ENCODE data around the gene DNM3. TPM values are rescaled to one million over a fixed set of nuclear protein-coding genes. Genes with fewer than 3 reads are reported as not detected.

Gene DNM3
- total RNA-seq, 1 experiment from 2014 or later = 2.7 TPM

DNA sequence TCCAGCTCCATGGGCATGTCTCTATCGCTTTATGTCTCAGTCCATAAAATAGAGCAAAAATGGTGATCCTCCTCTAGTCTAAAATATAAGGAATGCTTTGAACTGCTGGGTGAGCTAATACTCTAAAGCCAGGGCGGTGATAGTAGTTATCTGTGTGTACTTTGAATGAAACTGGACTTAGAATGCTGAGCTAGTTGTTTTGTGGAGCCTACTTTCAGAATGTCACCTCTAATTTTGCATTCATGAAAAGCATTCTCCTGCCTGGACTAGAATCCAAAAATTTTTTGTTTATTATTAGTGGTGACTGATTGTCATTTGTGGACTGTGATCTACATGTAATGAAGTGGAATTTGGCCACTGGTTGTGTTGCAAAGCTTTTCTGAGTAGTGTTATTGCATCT, 337.6 kb downstream of the DNM3 start:
- Histone ChIP-seq H3K27ac (ENCODE audit: insufficient read length, low read depth, low read length) (no peak overlapping the region), H2BK120ac (ENCODE audit: low read depth, low read length, poor library complexity, severe bottlenecking) (no peak overlapping the region), H4K91ac (ENCODE audit: insufficient read length, low read depth, low read length) (no peak overlapping the region), H2BK5ac (ENCODE audit: insufficient read length, low read length) (no peak overlapping the region), H3K23me2 (ENCODE audit: insufficient read length, low read depth, low read length, poor library complexity, severe bottlenecking) (no peaks in the 10 kb centered on the region), H3K14ac (ENCODE audit: insufficient read depth, low read length) (no peak overlapping the region), H3K56ac (ENCODE audit: insufficient read length, low read depth, low read length) (no peak overlapping the region), H3K27me3 (ENCODE audit: insufficient read depth, low read length) (no peaks in the 10 kb centered on the region), H3K9ac (ENCODE audit: extremely low read depth, insufficient read length, low read length) (no peak overlapping the region), H2AFZ (ENCODE audit: low read length) (no peak overlapping the region), H3K79me1 (ENCODE audit: insufficient read depth, low read depth, low read length, poor library complexity, severe bottlenecking) (no peaks in the 10 kb centered on the region), H2BK20ac (ENCODE audit: low read depth, low read length, poor library complexity, severe bottlenecking) (no peak overlapping the region), H2BK15ac (ENCODE audit: low read depth, low read length) (no peak overlapping the region), H3K4me2 (ENCODE audit: insufficient read depth, insufficient read length, low read length) (no peak overlapping the region), H3K4ac (ENCODE audit: low read depth, low read length) (no peak overlapping the region), H2BK12ac (ENCODE audit: insufficient read length, low read depth, low read length) (no peak overlapping the region), H3K9me3 (ENCODE audit: control insufficient read depth, low read depth, low read length) (no peaks in the 10 kb centered on the region), H4K8ac (replicated peaks; ENCODE audit: insufficient read length, low read depth, low read length) (no peak overlapping the region), H3T11ph (ENCODE audit: low read length) (no peak overlapping the region), H4K20me1 (ENCODE audit: control insufficient read depth, insufficient read depth, insufficient read length) (no peaks in the 10 kb centered on the region), H3K18ac (ENCODE audit: insufficient read length, low read depth, low read length) (no peak overlapping the region), H3K79me2 (ENCODE audit: insufficient read depth, low read length) (no peaks in the 10 kb centered on the region), H4K5ac (ENCODE audit: insufficient read length, low read depth, low read length) (no peak overlapping the region), H2AK5ac (ENCODE audit: insufficient read length, low read length) (no peak overlapping the region), H3K23ac (ENCODE audit: insufficient read length, low read depth, low read length) (no peak overlapping the region), H3K4me1 (ENCODE audit: insufficient read depth, low read length) (no peaks in the 10 kb centered on the region)
- H3K4me3 Mint-ChIP-seq = no peak overlapping the region
- no peak for DNase-seq
- no peak overlapping the region for H3K27ac Mint-ChIP-seq
- no peaks in the 10 kb centered on the region for H3K4me1 Mint-ChIP-seq
- TF ChIP-seq, protein P1, sequence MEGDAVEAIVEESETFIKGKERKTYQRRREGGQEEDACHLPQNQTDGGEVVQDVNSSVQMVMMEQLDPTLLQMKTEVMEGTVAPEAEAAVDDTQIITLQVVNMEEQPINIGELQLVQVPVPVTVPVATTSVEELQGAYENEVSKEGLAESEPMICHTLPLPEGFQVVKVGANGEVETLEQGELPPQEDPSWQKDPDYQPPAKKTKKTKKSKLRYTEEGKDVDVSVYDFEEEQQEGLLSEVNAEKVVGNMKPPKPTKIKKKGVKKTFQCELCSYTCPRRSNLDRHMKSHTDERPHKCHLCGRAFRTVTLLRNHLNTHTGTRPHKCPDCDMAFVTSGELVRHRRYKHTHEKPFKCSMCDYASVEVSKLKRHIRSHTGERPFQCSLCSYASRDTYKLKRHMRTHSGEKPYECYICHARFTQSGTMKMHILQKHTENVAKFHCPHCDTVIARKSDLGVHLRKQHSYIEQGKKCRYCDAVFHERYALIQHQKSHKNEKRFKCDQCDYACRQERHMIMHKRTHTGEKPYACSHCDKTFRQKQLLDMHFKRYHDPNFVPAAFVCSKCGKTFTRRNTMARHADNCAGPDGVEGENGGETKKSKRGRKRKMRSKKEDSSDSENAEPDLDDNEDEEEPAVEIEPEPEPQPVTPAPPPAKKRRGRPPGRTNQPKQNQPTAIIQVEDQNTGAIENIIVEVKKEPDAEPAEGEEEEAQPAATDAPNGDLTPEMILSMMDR (conservative IDR thresholded peaks at IDR 0.05) = no peak
- no CpG with 5 or more reads among the region's 2 CpGs for WGBS (ENCODE audit: extremely low coverage, insufficient read length, low lambda C conversion rate)
- no peaks in the 10 kb centered on the region for H3K9me3 Mint-ChIP-seq
- no peaks in the 10 kb centered on the region for H3K27me3 Mint-ChIP-seq (ENCODE audit: low read depth)
- no peaks in the 10 kb centered on the region for H3K36me3 Mint-ChIP-seq (ENCODE audit: insufficient read depth in 1 of 3, low read depth in 3 of 3)
